GM12878 (cell line): ENCODE results near the gene C5. TPM values are rescaled to one million over a fixed set of nuclear protein-coding genes. Genes with fewer than 3 reads are reported as not detected.

ENCODE experiments used
- ATAC-seq: fragments of 200-7000 bp; cut with Tn5 transposase; 3 replicates; pipeline ENCODE4 v1.9.1; 2020; ENCODE audit warnings: mild to moderate bottlenecking, moderate library complexity
- BruUV-seq: library from RNA; stranded (reverse); fragments of 400-500 nt; replicated peaks from 2 replicates; lab custom pipeline; 2021; lab: Mats Ljungman, UMichigan
- CTCF ChIA-PET: fragments of 300-600 bp; sonication (Branson Sonifier 250); formaldehyde crosslinking; extraction: SDS; loops from one replicate; lab custom pipeline; 2021; ENCODE audit warnings: inconsistent platforms; lab: Yijun Ruan, JAX
- POLR2A ChIA-PET: fragments of 350-600 bp; formaldehyde crosslinking; extraction: SDS; loops from one replicate; lab custom pipeline; 2021; ENCODE audit warnings: inconsistent platforms; lab: Charles Lee
- RAD21 ChIA-PET: fragments of 300-600 bp; sonication (Branson Sonifier 250); formaldehyde crosslinking; loops from one replicate; lab custom pipeline; 2023; ENCODE audit warnings: antibody characterized with exemption; ENCODE audit not compliant: unreplicated experiment; lab: Charles Lee
- SMC1A ChIA-PET: fragments of 300-600 bp; sonication (Branson Sonifier 250); formaldehyde crosslinking; loops from one replicate; lab custom pipeline; 2023; ENCODE audit not compliant: unreplicated experiment, uncharacterized antibody; lab: Charles Lee
- DNase-seq: peaks from one replicate; pipeline ENCODE4 v3.0.0-alpha.2; 2011; ENCODE audit warnings: low read depth, low spot score
- FAIRE-seq: peaks from 3 replicates; lab custom pipeline; 2011; peaks lifted over from hg19 to GRCh38; lab: Jason Lieb, UNC
- H2AFZ ChIP-seq: 2 replicates; pipeline ENCODE4 v1.6.0; 2011; ENCODE audit warnings: low read depth, low read length, control low read depth; ENCODE audit not compliant: control insufficient read depth
- H3K27ac ChIP-seq: 2 replicates; pipeline ENCODE4 v1.5.1; 2011; ENCODE audit warnings: control low read depth; ENCODE audit not compliant: control insufficient read depth, insufficient read depth
- H3K27me3 ChIP-seq, 2 experiments: replicated peaks in 1 of 2; 2 replicates each; pipeline versions ENCODE4 v1.6.0 to v1.6.1; 2011; ENCODE audit warnings: low read length in 1 of 2; ENCODE audit not compliant: control insufficient read depth in 2 of 2, insufficient read depth in 2 of 2
- H3K36me3 ChIP-seq, 2 experiments: 2 replicates each; pipeline ENCODE4 v1.5.1; 2011; ENCODE audit warnings: low read length in 1 of 2; ENCODE audit not compliant: control insufficient read depth in 2 of 2, insufficient read depth in 2 of 2
- H3K4me1 ChIP-seq: 2 replicates; pipeline ENCODE4 v1.6.1; 2011; ENCODE audit warnings: mild to moderate bottlenecking, low read length, moderate library complexity, mixed read lengths; ENCODE audit not compliant: control insufficient read depth, insufficient read depth
- H3K4me2 ChIP-seq: 2 replicates; pipeline ENCODE4 v1.6.0; 2011; ENCODE audit warnings: control low read depth; ENCODE audit not compliant: control insufficient read depth, insufficient read depth
- H3K4me3 ChIP-seq: fragments of 200-600 bp; sonication (generic); 2 replicates; pipeline ENCODE4 v1.5.1; 2016
- H3K79me2 ChIP-seq: 2 replicates; pipeline ENCODE4 v1.6.0; 2011; ENCODE audit warnings: low read length; ENCODE audit not compliant: control insufficient read depth, insufficient read depth
- H3K9ac ChIP-seq: 2 replicates; pipeline ENCODE4 v1.8.0; 2011; ENCODE audit warnings: low read length, control low read depth, mixed read lengths; ENCODE audit not compliant: control insufficient read depth, insufficient read depth
- H3K9me3 ChIP-seq: replicated peaks from 3 replicates; pipeline ENCODE4 v1.5.1; 2011; ENCODE audit warnings: mild to moderate bottlenecking, low read length; ENCODE audit not compliant: control insufficient read depth, insufficient read depth
- H4K20me1 ChIP-seq: 2 replicates; pipeline ENCODE4 v1.6.0; 2011; ENCODE audit not compliant: control insufficient read depth, insufficient read depth
- FOS ChIP-seq: IDR thresholded peaks from 3 replicates; pipeline ENCODE4 v1.6.1; 2011; ENCODE audit warnings: borderline replicate concordance; ENCODE audit not compliant: insufficient read length; ENCODE audit errors: extremely low read depth
- HDGF ChIP-seq: fragments of 450-650 bp; IDR thresholded peaks from 2 replicates; pipeline ENCODE4 v1.6.1; 2016; ENCODE audit warnings: antibody characterized with exemption
- IKZF1 ChIP-seq: fragments of 450-650 bp; conservative IDR thresholded peaks from 2 replicates; pipeline ENCODE4 v1.6.1; 2017; ENCODE audit warnings: antibody characterized with exemption, mild to moderate bottlenecking
- PAX8 ChIP-seq: fragments of 450-650 bp; IDR thresholded peaks from 2 replicates; pipeline ENCODE4 v1.6.1; 2017; ENCODE audit warnings: mild to moderate bottlenecking, moderate library complexity
- RAD21 ChIP-seq: IDR thresholded peaks from 2 replicates; pipeline ENCODE4 v1.6.1; 2011; ENCODE audit warnings: mild to moderate bottlenecking, low read depth, low read length, moderate library complexity; ENCODE audit not compliant: insufficient read depth
- SMC3 ChIP-seq: IDR thresholded peaks from 2 replicates; pipeline ENCODE4 v1.6.1; 2011; ENCODE audit warnings: low read length, improper control_type of control experiment, borderline replicate concordance
- YY1 ChIP-seq: IDR thresholded peaks from 2 replicates; pipeline ENCODE4 v1.6.1; 2011; ENCODE audit warnings: low read depth, mild to moderate bottlenecking, low read length
- WGBS: methylation state at CpG from one replicate; pipeline ENCODE4 v1.1.6; 2016; ENCODE audit warnings: low lambda C conversion rate; ENCODE audit not compliant: insufficient replicate concordance, insufficient coverage; ENCODE audit errors: missing lambda C conversion rate; 5-methylcytosine and 5-hydroxymethylcytosine counted together
- in situ Hi-C: fragments of 300-500 bp; cut with MboI; formaldehyde crosslinking; loops from 9 replicates; pipeline ENCODE4 v1.14.3; 2018; ENCODE audit warnings: mixed read lengths
- intact Hi-C: fragments of 100-400 bp; cut with micrococcal nuclease; formaldehyde crosslinking; loops from one replicate; pipeline ENCODE4 v1.14.2; 2022; ENCODE audit not compliant: unreplicated experiment
- polyA plus RNA-seq, 11 experiments: library from polyadenylated mRNA; depleted of rRNA in 4 of 11; unstranded in 6 of 11; stranded (reverse) in 5 of 11; fragments of >200 nt; fragmentation: Nextera tagmentation in 4 of 11; fragmentation: Illumina TruSeq in 1 of 11; extraction: Ambion mirVana in 4 of 11; extraction: Trizol in 1 of 11; gene quantifications; 1 replicate in 1 of 11; 2 replicates in 10 of 11; pipeline versions ENCODE4 v1.2.1 to v1.2.3, GENCODE V29; 2011 to 2016; ENCODE audit warnings: inconsistent platforms in 2 of 11, missing spikeins in 2 of 11, low read depth in 1 of 11
- total RNA-seq, 4 experiments: library from RNA; depleted of rRNA in 3 of 4; stranded (reverse); fragments of >200 nt in 3 of 4; fragmentation: Illumina TruSeq in 1 of 4; extraction: Trizol in 1 of 4; gene quantifications; 2 replicates each; pipeline versions ENCODE4 v1.2.1 to v1.2.3, GENCODE V29; 2013 to 2021
- TF ChIP-seq, protein P1 (sequence below), 3 experiments: IDR thresholded peaks in 2 of 3; conservative IDR thresholded peaks in 1 of 3; 2 replicates each; pipeline ENCODE4 v1.5.1; 2011; ENCODE audit warnings: low read depth in 3 of 3, low read length in 3 of 3, mild to moderate bottlenecking in 3 of 3, control low read depth in 2 of 3, moderate library complexity in 2 of 3, inconsistent platforms in 1 of 3, mixed read lengths in 1 of 3; ENCODE audit not compliant: control insufficient read depth in 2 of 3, insufficient read depth in 1 of 3; ENCODE audit errors: extremely low read depth in 1 of 3

C5 gene
- total and polyA plus RNA-seq, 10 of the 15 experiments (the other 5 are each of a cell fraction or from before 2014, with no cell fraction given) = 0.39 to 2.2 (median 1.2) TPM

DNA sequence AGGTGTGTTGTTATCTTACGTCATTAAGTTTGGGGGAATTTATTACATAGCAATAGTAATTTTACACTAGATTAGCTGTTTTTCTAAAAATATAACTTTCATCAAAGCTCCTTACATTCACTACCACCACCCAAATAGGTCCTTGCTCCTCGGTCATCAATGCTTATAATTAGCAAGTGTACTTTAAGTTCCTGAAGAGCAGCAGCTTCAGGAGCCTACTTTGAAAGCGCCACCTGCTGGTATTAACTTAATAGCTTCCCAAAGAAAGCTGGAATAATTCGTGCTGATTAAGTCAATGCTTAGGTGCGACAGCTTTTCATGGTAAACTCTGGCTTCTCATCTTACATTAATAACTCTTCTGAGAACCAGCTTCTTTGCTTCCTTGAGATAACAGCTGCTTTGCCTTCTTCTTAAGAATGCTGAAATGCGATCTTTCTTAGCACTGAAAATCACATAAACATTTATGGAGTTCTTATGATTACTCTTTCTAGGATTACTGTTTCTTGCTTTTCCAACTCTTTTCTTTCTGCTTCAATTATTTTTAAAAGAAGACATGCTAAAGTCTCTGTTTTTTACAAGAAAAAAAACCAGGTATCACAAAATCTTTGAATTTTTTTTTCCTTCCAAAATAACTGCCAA lies 10.0 kb upstream of the C5 start:
- ChIA-PET SMC1A (interaction anchor here (0.8 to 5.7 kb wide), 34 partner anchors 9 to 440 kb away, joined by 3 to 73 read pairs (median 5); partner anchors contain the start of gene C5), POLR2A (interaction anchor here (1.1 kb wide), 1 partner anchor 169 kb away, joined by 4 read pairs; no protein-coding TSS in a partner anchor), RAD21 (interaction anchor here (0.7 to 2.9 kb wide), 18 partner anchors 11 to 321 kb away, joined by 3 to 45 read pairs (median 4); no protein-coding TSS in a partner anchor), CTCF (interaction anchor here (0.6 to 6.3 kb wide), 67 partner anchors 10 to 1039 kb away, joined by 3 to 115 read pairs (median 4); partner anchors contain the start of gene C5)
- peak; percentile 83 for FAIRE-seq
- intact Hi-C loops (loop anchor here (1.0 to 5.0 kb wide), 5 partner anchors 68 to 443 kb away; no protein-coding TSS in a partner anchor), in situ Hi-C loops (no loop called here)
- Histone ChIP-seq H3K9ac (no peak overlapping the region), H3K4me3 (no peak overlapping the region), H3K27me3 (no peaks in the 10 kb centered on the region), H3K9me3 (no peaks in the 10 kb centered on the region), H3K79me2 (no peaks in the 10 kb centered on the region), H2AFZ (no peak overlapping the region), H3K4me2 (no peak overlapping the region), H4K20me1 (no peaks in the 10 kb centered on the region), H3K36me3 (no peaks in the 10 kb centered on the region), H3K27ac (no peak overlapping the region), H3K4me1 (no peaks in the 10 kb centered on the region)
- BruUV-seq = no TSS peak
- no peak for DNase-seq
- ATAC-seq = peak; percentile 80
- no peak for TF ChIP-seq HDGF
- peak; percentile 88 for TF ChIP-seq SMC3
- TF ChIP-seq YY1 = 0 out of 2 replicates have a peak, but pooled peaks have one; percentile 42
- TF ChIP-seq IKZF1 = peak; percentile 27; the same call in 1 of the 2 replicates
- no peak for TF ChIP-seq FOS
- peak; percentile 64 for TF ChIP-seq RAD21
- TF ChIP-seq, protein P1, sequence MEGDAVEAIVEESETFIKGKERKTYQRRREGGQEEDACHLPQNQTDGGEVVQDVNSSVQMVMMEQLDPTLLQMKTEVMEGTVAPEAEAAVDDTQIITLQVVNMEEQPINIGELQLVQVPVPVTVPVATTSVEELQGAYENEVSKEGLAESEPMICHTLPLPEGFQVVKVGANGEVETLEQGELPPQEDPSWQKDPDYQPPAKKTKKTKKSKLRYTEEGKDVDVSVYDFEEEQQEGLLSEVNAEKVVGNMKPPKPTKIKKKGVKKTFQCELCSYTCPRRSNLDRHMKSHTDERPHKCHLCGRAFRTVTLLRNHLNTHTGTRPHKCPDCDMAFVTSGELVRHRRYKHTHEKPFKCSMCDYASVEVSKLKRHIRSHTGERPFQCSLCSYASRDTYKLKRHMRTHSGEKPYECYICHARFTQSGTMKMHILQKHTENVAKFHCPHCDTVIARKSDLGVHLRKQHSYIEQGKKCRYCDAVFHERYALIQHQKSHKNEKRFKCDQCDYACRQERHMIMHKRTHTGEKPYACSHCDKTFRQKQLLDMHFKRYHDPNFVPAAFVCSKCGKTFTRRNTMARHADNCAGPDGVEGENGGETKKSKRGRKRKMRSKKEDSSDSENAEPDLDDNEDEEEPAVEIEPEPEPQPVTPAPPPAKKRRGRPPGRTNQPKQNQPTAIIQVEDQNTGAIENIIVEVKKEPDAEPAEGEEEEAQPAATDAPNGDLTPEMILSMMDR (IDR thresholded peaks at IDR 0.05 in 2 of 3, conservative IDR thresholded peaks at IDR 0.05 in 1 of 3; ENCODE audit: control insufficient read depth in 2 of 3, extremely low read depth in 1 of 3, insufficient read depth in 1 of 3, low read depth in 3 of 3, low read length in 3 of 3) = peak; percentile 63 to 70 (median 68)
- TF ChIP-seq PAX8 = no peak
- 23% methylated on average over 6 of the region's 6 CpGs for WGBS
